Erythroblast (primary cell): ENCODE results near the gene SHISA8.

Source experiments
- GATA1 ChIP-seq: IDR thresholded peaks from 2 replicates; pipeline ENCODE4 v1.6.1; 2011; ENCODE audit warnings: low read depth, mild to moderate bottlenecking, control low read depth, low read length, moderate library complexity
- POLR2A ChIP-seq: IDR thresholded peaks from 2 replicates; pipeline ENCODE4 v1.6.1; 2011; ENCODE audit warnings: mild to moderate bottlenecking, low read length

- no peak for TF ChIP-seq POLR2A
- no peak for TF ChIP-seq GATA1
These were observed 33.3 kb upstream of the SHISA8 start for GRCh38 chr22:41948142-41948541.
